ENCODE measurements around the gene CBLN1.

The CBLN1 gene

DNA sequence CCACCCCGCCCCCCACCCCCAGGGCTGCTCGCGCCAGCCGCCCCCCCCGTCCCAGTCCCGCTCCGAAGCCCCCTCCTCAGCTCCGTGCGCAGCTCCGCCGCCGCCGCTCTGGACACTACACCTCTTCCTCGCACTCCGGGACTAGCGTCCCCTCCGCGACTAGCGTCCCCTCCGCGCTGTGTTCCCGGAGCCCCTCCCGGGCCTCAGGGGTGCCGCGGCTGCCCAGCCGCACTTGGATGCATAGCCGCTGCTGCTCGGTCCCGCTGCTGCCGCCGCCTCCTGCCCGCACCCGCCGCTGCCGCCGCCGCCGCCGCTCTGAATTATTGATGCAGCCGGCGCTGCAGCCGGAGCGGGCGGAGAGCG lies at the start of gene CBLN1:
Gene CBLN1 (minus strand): TSS at position 359 of the 363 bp plus-strand sequence. CDS start 373 bp downstream, outside the sequence.
- TF ChIP-seq, protein P1, sequence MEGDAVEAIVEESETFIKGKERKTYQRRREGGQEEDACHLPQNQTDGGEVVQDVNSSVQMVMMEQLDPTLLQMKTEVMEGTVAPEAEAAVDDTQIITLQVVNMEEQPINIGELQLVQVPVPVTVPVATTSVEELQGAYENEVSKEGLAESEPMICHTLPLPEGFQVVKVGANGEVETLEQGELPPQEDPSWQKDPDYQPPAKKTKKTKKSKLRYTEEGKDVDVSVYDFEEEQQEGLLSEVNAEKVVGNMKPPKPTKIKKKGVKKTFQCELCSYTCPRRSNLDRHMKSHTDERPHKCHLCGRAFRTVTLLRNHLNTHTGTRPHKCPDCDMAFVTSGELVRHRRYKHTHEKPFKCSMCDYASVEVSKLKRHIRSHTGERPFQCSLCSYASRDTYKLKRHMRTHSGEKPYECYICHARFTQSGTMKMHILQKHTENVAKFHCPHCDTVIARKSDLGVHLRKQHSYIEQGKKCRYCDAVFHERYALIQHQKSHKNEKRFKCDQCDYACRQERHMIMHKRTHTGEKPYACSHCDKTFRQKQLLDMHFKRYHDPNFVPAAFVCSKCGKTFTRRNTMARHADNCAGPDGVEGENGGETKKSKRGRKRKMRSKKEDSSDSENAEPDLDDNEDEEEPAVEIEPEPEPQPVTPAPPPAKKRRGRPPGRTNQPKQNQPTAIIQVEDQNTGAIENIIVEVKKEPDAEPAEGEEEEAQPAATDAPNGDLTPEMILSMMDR (conservative IDR thresholded peaks at IDR 0.05; ENCODE audit: low read length), result no peak
- no peak within 1 kb of the TSS for H3K4me3 ChIP-seq (ENCODE audit: low read length)
- no peak for DNase-seq (ENCODE audit: low read depth)

DNA sequence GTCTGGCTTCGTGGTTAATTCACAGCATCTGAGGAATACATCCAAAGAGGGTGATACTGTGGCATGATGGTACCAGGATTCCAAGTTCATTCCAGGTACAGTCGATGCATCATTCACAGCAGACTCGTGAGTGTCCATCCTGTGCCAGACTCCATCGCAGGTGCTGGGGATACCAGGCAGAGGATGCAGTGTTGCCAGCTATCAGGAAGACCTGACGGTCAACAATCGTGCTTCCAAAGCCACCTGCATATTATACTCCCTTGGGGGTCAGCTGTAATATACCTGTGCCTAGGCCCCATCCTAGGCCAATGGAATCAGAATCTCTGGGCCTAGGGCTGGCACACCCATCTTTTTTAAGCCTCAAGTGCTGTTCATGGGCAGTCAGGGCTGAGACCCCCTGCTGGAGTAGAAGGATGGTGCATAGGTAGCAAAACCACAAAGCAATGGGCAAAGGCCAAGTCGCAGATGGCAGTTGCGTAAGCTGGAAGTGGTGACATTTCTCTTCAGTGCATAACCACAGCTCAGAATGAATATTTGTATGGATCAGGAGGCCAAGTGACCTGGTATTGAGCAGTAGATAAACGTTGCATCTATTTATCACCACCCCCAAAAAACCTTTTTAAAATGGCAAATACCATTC lies 49.0 kb upstream of the CBLN1 start:
- no peak overlapping the region for H3K4me3 ChIP-seq (ENCODE audit: low read length)
- TF ChIP-seq, protein P1 (conservative IDR thresholded peaks at IDR 0.05; ENCODE audit: low read length), result no peak
- no peak for DNase-seq (ENCODE audit: low read depth)

DNA sequence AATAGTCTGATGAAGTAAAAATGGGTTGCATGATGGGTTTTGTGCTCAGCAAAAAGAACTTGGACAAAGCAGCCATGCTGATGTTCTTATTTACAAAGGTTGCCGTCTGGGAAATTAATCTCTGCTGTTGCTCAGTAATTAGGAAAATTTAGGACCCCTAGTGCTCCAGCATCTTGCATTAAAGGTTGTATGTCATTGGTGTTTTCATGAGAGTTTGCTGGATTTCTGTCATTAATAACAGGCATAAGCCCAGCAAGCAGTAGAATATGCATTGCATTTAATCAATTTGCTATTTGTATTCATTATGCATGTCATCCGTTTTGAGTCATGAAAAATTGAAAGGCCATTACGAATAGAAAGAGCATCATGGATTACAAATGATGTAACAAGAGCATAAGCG lies 46.7 kb upstream of the CBLN1 start:
- TF ChIP-seq, protein P1 (conservative IDR thresholded peaks at IDR 0.05; ENCODE audit: low read length), result no peak
- H3K4me3 ChIP-seq (ENCODE audit: low read length), result no peak overlapping the region
- no peak for DNase-seq (ENCODE audit: low read depth)

DNA sequence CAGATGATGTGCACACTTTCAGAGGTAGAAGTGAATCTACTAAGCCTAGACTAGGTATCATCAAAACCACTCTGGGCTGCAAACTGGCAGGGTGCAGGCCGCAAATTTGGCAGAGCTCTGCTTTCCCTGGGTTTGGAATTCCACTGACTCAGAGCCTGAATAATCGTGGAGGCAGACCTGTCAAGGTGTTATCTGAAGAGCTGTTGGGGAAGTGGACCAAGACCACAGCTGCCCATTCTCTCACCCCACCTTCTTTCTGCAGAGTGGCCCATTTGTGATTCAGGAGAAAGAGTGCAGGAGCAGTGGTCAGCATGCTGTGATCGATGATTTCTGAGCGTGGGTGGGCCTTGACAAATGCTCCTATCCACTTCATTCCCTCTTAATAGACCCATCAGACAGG lies 45.8 kb upstream of the CBLN1 start:
- TF ChIP-seq, protein P1 (conservative IDR thresholded peaks at IDR 0.05; ENCODE audit: low read length), result no peak
- H3K4me3 ChIP-seq (ENCODE audit: low read length), result no peak overlapping the region
- DNase-seq (ENCODE audit: low read depth), result no peak

DNA sequence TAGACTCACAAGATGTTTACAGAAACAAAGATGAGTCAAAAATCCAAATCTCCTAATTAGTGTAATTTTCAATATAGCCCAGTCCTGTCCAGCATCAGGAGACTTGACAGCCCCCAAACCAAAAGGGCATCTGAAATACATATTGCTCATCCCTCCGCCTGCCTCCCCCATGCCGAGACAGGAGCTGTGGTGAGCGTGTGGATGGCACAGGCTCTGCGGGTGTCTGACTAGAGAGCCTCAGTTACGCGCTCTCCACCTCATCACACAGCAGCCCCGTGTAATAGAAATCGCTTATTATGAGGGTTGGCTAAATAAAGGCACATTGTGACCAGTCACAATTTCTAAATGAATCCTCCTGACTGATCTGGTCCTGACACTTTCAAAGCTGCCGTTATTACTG lies 43.1 kb upstream of the CBLN1 start:
- no peak overlapping the region for H3K4me3 ChIP-seq (ENCODE audit: low read length)
- DNase-seq (ENCODE audit: low read depth), result no peak
- TF ChIP-seq, protein P1 (conservative IDR thresholded peaks at IDR 0.05; ENCODE audit: low read length), result no peak

DNA sequence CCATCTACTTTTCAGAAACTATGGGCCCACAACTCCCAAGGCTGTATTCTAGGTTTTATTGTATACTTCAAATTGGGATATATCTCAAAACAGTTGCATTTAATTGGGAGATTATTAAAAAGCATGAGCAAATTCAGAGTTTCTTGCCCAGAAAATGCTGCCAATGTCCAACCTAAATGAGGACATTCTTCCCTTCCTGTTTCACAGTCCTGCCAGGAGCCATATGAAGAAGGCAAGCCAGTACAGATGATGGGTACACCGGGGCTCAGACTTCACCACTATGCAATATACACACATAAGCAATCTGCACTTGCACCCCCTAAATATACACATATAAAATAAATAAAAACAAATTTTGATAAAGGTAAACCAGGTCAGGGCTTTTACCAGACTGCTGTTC lies 34.0 kb upstream of the CBLN1 start:
- no peak for DNase-seq (ENCODE audit: low read depth)
- no peak overlapping the region for H3K4me3 ChIP-seq (ENCODE audit: low read length)

More for the DNA sequence above, 34.0 kb upstream of the CBLN1 start:
- TF ChIP-seq, protein P1 (conservative IDR thresholded peaks at IDR 0.05; ENCODE audit: low read length), result no peak

All from AG10803 (cell line).